Lung (tissue), 12 donors: ENCODE results near the gene TGFBI. TPM values are rescaled to one million over a fixed set of nuclear protein-coding genes. Genes with fewer than 3 reads are reported as not detected.

Experiments used
- ATAC-seq: fragments of 200-7000 bp; cut with Tn5 transposase; one replicate; pipeline ENCODE4 v1.9.1; 2020; ENCODE audit warnings: moderate number of reproducible peaks; ENCODE audit not compliant: insufficient read depth, low FRiP score
- DNase-seq, 3 donors: peaks; one replicate each; pipeline ENCODE4 v3.0.0-alpha.2; 2013 to 2017
- H3K27ac ChIP-seq, 2 donors: one replicate each; pipeline ENCODE4 v1.5.1; 2013; ENCODE audit warnings: mild to moderate bottlenecking in 2 of 2, moderate library complexity in 2 of 2, control low read depth in 1 of 2, inconsistent platforms in 1 of 2, low read depth in 1 of 2, low read length in 1 of 2
- H3K27me3 ChIP-seq, 3 donors: one replicate each; pipeline ENCODE4 v1.5.1; 2013; ENCODE audit warnings: low read length in 2 of 3; ENCODE audit not compliant: control insufficient read depth in 3 of 3, insufficient read depth in 3 of 3
- H3K36me3 ChIP-seq, 4 donors: one replicate each; pipeline ENCODE4 v1.5.1; 2013; ENCODE audit warnings: low read length in 4 of 4, mild to moderate bottlenecking in 1 of 4, moderate library complexity in 1 of 4; ENCODE audit not compliant: control insufficient read depth in 4 of 4, insufficient read depth in 4 of 4
- H3K4me1 ChIP-seq, 5 donors: one replicate each; pipeline ENCODE4 v1.5.1; 2013; ENCODE audit warnings: low read length in 5 of 5, mild to moderate bottlenecking in 2 of 5, moderate library complexity in 1 of 5; ENCODE audit not compliant: control insufficient read depth in 5 of 5, insufficient read depth in 5 of 5
- H3K4me3 ChIP-seq: one replicate; pipeline ENCODE4 v1.5.1; 2013; ENCODE audit warnings: mild to moderate bottlenecking, control low read depth, moderate library complexity
- H3K9ac ChIP-seq, 2 donors: one replicate each; pipeline ENCODE4 v1.5.1; 2013; ENCODE audit warnings: low read length in 2 of 2, control low read depth in 1 of 2; ENCODE audit not compliant: insufficient read depth in 1 of 2
- H3K9me3 ChIP-seq, 4 donors: one replicate each; pipeline ENCODE4 v1.5.1; 2013; ENCODE audit warnings: low read length in 3 of 4, mild to moderate bottlenecking in 1 of 4, moderate library complexity in 1 of 4; ENCODE audit not compliant: control insufficient read depth in 4 of 4, insufficient read depth in 3 of 4
- CTCF ChIP-seq: IDR thresholded peaks from 2 replicates; pipeline ENCODE4 v1.5.1; 2012; ENCODE audit warnings: mild to moderate bottlenecking; ENCODE audit errors: control extremely low read depth, extremely low read depth
- WGBS, 2 donors: extraction: QIAGEN DNeasy Blood & Tissue Kit; methylation state at CpG; one replicate each; pipeline ENCODE4 v1.1.7; 2013; 5-methylcytosine and 5-hydroxymethylcytosine counted together
- polyA plus RNA-seq, 2 donors: library from polyadenylated mRNA; stranded (reverse); fragments of 200-250 nt; gene quantifications; one replicate each; pipeline ENCODE4 v1.2.1, GENCODE V29; 2013
- total RNA-seq, 2 donors: library from RNA; depleted of rRNA in 1 of 2; stranded (reverse); fragments of >200 nt in 1 of 2; gene quantifications; one replicate each; pipeline ENCODE4 v1.2.1, GENCODE V29; 2014 to 2021
- donor health status: control.
- donor health status: control.
- donor health status: Bipolar disorder and iron deficiency.
- donor health status: healthy.
- donor health status: DM: yes; HTN: yes; CAD: no.

TGFBI gene
- total and polyA plus RNA-seq, 4 donors, result 96.4 to 146 (median 111) TPM

GRCh38 chr5:136033234-136033633, 4.4 kb downstream of the TGFBI start:
- no peak overlapping the region for H3K9ac ChIP-seq
- TF ChIP-seq CTCF, result no peak
- H3K4me1 ChIP-seq, result peaks cover 0 to 33% (median 5%) of the 10 kb centered on the region in 5 donors
- 55 to 83% methylated on average over 1 of the region's 1 CpG for WGBS, 2 donors
- DNase-seq (no peak), ATAC-seq (no peak)
- H3K27ac ChIP-seq, result no peak overlapping the region
- no peak overlapping the region for H3K4me3 ChIP-seq
- H3K36me3 ChIP-seq, result peaks cover 0 to 3% (median 1%) of the 10 kb centered on the region in 4 donors
- H3K9me3 ChIP-seq, result peaks cover 0 to 5% (median 0%) of the 10 kb centered on the region in 4 donors
- H3K27me3 ChIP-seq, result no peaks in the 10 kb centered on the region

- ATAC-seq (no peak), DNase-seq (no peak)
- no peak overlapping the region for H3K9ac ChIP-seq
- H3K4me3 ChIP-seq, result no peak overlapping the region
- peaks cover 0 to 7% (median 0%) of the 10 kb centered on the region in 4 donors for H3K9me3 ChIP-seq
- WGBS, 2 donors, result 74 to 76% methylated on average over 5 of the region's 5 CpGs
- H3K27ac ChIP-seq, result no peak overlapping the region
- TF ChIP-seq CTCF, result no peak
- no peaks in the 10 kb centered on the region for H3K27me3 ChIP-seq
- peaks cover 0 to 29% (median 5%) of the 10 kb centered on the region in 5 donors for H3K4me1 ChIP-seq
- H3K36me3 ChIP-seq, result peaks cover 0 to 3% (median 1%) of the 10 kb centered on the region in 4 donors
Measured at GRCh38 chr5:136033848-136034247, 5.1 kb downstream of the TGFBI start.

- no peak for TF ChIP-seq CTCF
- Histone ChIP-seq H3K9ac (no peak overlapping the region), H3K4me3 (no peak overlapping the region), H3K27me3 (no peaks in the 10 kb centered on the region), H3K9me3 (peaks cover 0 to 6% (median 0%) of the 10 kb centered on the region in 4 donors), H3K27ac (no peak overlapping the region), H3K4me1 (peaks cover 0 to 22% (median 1%) of the 10 kb centered on the region in 5 donors), H3K36me3 (peaks cover 0 to 3% (median 1%) of the 10 kb centered on the region in 4 donors)
- WGBS, 2 donors, result 32 to 53% methylated on average over 1 of the region's 1 CpG
- no peak for ATAC-seq
- no peak for DNase-seq
Measured at GRCh38 chr5:136034492-136034891, 5.7 kb downstream of the TGFBI start.

- Histone ChIP-seq H3K9me3 (peaks cover 0 to 5% (median 0%) of the 10 kb centered on the region in 4 donors), H3K27ac (no peak overlapping the region), H3K36me3 (peaks cover 0 to 3% (median 1%) of the 10 kb centered on the region in 4 donors), H3K4me3 (no peak overlapping the region), H3K27me3 (no peaks in the 10 kb centered on the region), H3K4me1 (peaks cover 0 to 17% (median 0%) of the 10 kb centered on the region in 5 donors), H3K9ac (no peak overlapping the region)
- no peak for TF ChIP-seq CTCF
- no peak for DNase-seq
- WGBS, 2 donors, result 96% methylated on average over 3 of the region's 3 CpGs
- ATAC-seq, result no peak
Measured at GRCh38 chr5:136034984-136035383, 6.2 kb downstream of the TGFBI start.
